ENCODE measurements around the gene RCL1.
"Not testable (repeated sequence)": the region's sequence is repeated elsewhere in the genome, so short reads cannot be mapped to it uniquely, and the experiment has no call there.

Gene RCL1

GRCh38 chr9:4890242-4890641 is 97.5 kb downstream of the RCL1 start:
- no peak for DNase-seq

- no peak for DNase-seq
Observed at GRCh38 chr9:4890929-4891328, 98.2 kb downstream of the RCL1 start.

GRCh38 chr9:4891674-4892073 is 98.9 kb downstream of the RCL1 start:
- no peak for DNase-seq

- no peak for DNase-seq
Observed at GRCh38 chr9:4892501-4893194, 99.9 kb downstream of the RCL1 start.

GRCh38 chr9:4894076-4894475 is 101.3 kb downstream of the RCL1 start:
- no peak for DNase-seq

GRCh38 chr9:4899853-4900252 is 107.1 kb downstream of the RCL1 start:
- not testable (repeated sequence) for DNase-seq

- DNase-seq: not testable (repeated sequence)
Observed at GRCh38 chr9:4901401-4902134, 108.8 kb downstream of the RCL1 start.

- no peak for DNase-seq
Observed at GRCh38 chr9:4902135-4902475, 109.4 kb downstream of the RCL1 start.

- DNase-seq: no peak
Observed at GRCh38 chr9:4904322-4905134, 111.8 kb downstream of the RCL1 start.

- no peak for DNase-seq
Observed at GRCh38 chr9:4905135-4905490, 112.4 kb downstream of the RCL1 start.

Measured in effector CD8-positive, alpha-beta T cell (primary cell).